ENCODE data around the gene ELMO1. TPM values are rescaled to one million over a fixed set of nuclear protein-coding genes. Genes with fewer than 3 reads are reported as not detected.
A peak's percentile ranks its signal among the peaks of the same experiment; 100 is the strongest.

Gene ELMO1
- total RNA-seq, 4 donors from 2014 or later = 11.5 to 19.9 (median 17.4) TPM

DNA sequence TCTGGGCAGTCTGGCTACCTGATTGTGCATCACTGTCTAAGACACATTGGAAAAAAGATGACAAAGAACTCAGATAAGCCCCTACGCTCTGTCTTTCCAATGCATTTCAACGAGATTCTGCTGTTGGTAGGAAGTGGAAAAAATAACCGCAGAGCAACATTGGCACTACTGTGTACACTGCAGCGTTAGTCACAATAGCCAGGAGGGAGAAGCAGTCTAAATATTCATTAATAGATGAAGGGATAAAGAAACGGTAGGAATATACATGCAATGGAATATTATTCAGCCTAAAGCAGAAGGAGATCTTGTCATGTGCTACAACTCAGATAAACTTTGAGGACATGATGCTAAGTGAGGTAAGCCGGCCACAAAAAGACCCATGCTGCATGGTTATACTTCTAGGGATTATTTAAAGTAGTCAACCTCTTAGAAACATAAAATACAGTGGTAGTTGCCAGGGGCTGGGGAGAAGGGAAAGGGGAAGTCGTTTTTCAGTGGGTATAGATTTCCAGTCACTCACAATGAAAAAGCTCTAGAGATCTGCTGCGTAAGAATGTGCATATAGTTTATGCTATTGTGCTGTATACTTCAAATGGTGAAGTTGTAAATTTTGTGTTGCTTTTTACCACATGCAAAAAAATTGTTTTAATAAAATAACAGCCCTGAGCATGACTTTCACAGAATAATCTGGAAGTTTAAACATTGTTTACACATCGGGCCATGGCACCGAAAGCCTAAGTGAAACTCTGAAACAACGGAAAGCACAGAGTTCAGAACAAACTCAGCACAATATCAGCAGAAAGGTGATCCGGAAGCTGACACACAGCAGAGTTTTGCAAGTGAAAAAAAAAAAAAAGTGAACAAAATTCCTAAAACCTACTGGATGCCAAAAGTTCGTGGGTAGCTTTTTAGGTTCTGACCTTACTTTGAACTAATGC, 40.1 kb downstream of the ELMO1 start:
- no peak overlapping the region for H3K4me3 ChIP-seq (ENCODE audit: low read depth, poor library complexity, severe bottlenecking)
- intact Hi-C loops (cut with DNase I; ENCODE audit: low total_unique reads) = no loop called here
- WGBS, 2 donors = 53 to 56% methylated on average over 13 of the region's 13 CpGs
- DNase-seq (ENCODE audit: low spot score in 2 of 2) = peak in 1 of 2 donors; percentile 43
- TF ChIP-seq, protein P1, sequence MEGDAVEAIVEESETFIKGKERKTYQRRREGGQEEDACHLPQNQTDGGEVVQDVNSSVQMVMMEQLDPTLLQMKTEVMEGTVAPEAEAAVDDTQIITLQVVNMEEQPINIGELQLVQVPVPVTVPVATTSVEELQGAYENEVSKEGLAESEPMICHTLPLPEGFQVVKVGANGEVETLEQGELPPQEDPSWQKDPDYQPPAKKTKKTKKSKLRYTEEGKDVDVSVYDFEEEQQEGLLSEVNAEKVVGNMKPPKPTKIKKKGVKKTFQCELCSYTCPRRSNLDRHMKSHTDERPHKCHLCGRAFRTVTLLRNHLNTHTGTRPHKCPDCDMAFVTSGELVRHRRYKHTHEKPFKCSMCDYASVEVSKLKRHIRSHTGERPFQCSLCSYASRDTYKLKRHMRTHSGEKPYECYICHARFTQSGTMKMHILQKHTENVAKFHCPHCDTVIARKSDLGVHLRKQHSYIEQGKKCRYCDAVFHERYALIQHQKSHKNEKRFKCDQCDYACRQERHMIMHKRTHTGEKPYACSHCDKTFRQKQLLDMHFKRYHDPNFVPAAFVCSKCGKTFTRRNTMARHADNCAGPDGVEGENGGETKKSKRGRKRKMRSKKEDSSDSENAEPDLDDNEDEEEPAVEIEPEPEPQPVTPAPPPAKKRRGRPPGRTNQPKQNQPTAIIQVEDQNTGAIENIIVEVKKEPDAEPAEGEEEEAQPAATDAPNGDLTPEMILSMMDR (IDR thresholded peaks at IDR 0.05) = no peak
- no peak for TF ChIP-seq POLR2A (IDR thresholded peaks at IDR 0.05)

DNA sequence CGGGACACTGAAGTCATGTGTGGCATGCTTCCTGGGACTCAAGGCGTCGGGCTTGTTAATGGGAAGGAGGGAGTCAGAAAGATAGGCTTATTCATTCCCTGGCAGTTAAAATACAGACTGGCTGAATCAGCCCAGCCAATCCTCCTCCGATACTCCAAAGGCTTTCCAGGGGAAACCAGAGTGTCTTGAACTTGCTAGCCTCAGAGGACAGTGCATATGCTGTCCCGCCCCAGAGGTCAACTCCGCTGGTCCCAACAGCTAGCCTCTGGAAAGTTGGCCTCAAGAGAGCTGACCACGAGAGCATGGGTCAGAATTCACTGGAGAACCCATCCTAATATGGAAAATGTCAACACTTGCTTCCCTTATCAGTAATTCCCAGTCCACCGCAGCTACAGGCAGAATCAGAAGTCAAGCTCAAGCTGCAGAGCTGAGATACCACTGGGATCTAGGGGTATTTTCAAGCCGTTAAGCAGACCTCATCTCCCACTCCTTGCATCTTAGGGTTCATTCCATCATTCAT, 43.0 kb downstream of the ELMO1 start:
- TF ChIP-seq, protein P1 (IDR thresholded peaks at IDR 0.05) = no peak
- TF ChIP-seq POLR2A (IDR thresholded peaks at IDR 0.05) = no peak
- intact Hi-C loops (cut with DNase I; ENCODE audit: low total_unique reads) = no loop called here
- WGBS, 2 donors = 55 to 62% methylated on average over 9 of the region's 9 CpGs
- no peak overlapping the region for H3K4me3 ChIP-seq (ENCODE audit: low read depth, poor library complexity, severe bottlenecking)
- no peak for DNase-seq (ENCODE audit: low spot score in 2 of 2)

DNA sequence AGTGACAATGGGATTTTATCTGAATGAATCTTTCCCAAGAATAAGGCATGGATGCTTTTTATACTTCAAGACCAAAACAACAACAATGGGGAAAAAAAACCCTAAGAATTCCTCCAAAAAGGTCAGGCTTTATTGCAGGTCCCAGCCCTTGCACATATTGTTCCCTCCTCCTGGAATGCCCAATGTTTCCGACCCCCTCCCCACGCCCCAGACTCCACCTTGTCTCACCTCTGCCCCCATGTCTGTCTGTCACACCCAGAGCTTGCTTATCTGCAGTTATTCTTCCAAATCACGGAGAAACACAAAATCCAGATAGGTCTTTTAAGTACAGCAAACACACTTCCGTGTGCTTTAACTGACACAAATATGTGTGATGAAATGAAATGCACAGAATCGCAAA, 43.5 kb downstream of the ELMO1 start:
- 59 to 69% methylated on average over 5 of the region's 5 CpGs for WGBS, 2 donors
- no peak overlapping the region for H3K4me3 ChIP-seq (ENCODE audit: low read depth, poor library complexity, severe bottlenecking)
- intact Hi-C loops (cut with DNase I; ENCODE audit: low total_unique reads) = no loop called here
- no peak for DNase-seq (ENCODE audit: low spot score in 2 of 2)
- TF ChIP-seq, protein P1 (IDR thresholded peaks at IDR 0.05) = no peak
- no peak for TF ChIP-seq POLR2A (IDR thresholded peaks at IDR 0.05)

DNA sequence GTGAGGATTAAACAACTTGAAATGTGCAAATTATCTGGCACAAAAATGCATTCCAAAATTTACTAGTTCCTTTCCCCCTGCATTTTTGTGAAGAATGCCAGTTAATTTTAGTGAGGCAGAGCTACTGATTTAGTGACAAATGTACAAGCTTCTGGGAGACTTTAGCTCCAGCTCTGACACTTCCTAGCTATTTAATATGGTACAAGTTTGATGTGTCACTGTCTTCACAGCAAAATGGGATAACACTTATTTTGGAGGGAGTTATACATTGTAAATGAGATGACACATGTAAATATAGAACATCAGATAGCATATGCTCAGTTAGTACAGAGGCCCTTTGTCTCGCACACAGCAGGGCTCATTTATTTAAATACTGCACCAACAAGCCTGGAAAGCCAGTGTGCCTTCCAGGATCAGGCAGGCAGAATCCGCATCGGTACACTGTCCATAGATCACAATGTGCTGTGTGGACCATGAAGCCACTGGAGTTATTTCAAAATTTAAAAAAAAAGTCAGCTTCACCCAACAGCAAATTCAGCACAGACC, 48.7 kb downstream of the ELMO1 start:
- no peak for DNase-seq (ENCODE audit: low spot score in 2 of 2)
- 87 to 90% methylated on average over 3 of the region's 3 CpGs for WGBS, 2 donors
- no peak for TF ChIP-seq POLR2A (IDR thresholded peaks at IDR 0.05)
- TF ChIP-seq, protein P1 (IDR thresholded peaks at IDR 0.05) = no peak
- intact Hi-C loops (cut with DNase I; ENCODE audit: low total_unique reads) = no loop called here
- no peak overlapping the region for H3K4me3 ChIP-seq (ENCODE audit: low read depth, poor library complexity, severe bottlenecking)

DNA sequence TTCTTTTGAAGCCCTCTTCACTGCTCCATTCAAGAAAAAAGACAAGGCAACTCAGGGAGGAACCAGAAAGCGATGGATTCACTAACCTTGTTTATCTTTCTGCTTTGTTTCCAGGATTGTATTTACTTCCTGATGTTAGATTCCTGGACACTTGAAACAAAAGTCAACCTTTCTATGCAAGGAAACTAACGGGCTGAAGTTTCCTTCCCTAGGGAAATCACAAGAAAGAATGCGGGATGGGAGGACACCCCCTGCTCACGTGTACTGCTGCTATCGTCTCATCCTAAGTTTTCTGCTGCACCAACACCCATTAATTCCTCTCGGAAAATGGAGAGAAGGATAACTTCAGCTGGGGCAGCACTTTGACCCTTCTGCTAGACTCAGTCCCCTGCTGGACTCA, 50.3 kb downstream of the ELMO1 start:
- no peak for TF ChIP-seq POLR2A (IDR thresholded peaks at IDR 0.05)
- TF ChIP-seq, protein P1 (IDR thresholded peaks at IDR 0.05) = no peak
- no peak for DNase-seq (ENCODE audit: low spot score in 2 of 2)
- intact Hi-C loops (cut with DNase I; ENCODE audit: low total_unique reads) = no loop called here
- H3K4me3 ChIP-seq (ENCODE audit: low read depth, poor library complexity, severe bottlenecking) = no peak overlapping the region
- WGBS, 2 donors = 76 to 83% methylated on average over 6 of the region's 6 CpGs

Measured in lower leg skin (tissue), 4 donors.